ENCODE measurements around the gene LSM5.
A peak's percentile ranks its signal among the peaks of the same experiment; 100 is the strongest.
"Not testable (repeated sequence)": the region's sequence is repeated elsewhere in the genome, so short reads cannot be mapped to it uniquely, and the experiment has no call there.

The LSM5 gene

GRCh38 chr7:32502728-32503127 is 12.5 kb upstream of the LSM5 start:
- no peak for DNase-seq (ENCODE audit: low read depth)

DNA sequence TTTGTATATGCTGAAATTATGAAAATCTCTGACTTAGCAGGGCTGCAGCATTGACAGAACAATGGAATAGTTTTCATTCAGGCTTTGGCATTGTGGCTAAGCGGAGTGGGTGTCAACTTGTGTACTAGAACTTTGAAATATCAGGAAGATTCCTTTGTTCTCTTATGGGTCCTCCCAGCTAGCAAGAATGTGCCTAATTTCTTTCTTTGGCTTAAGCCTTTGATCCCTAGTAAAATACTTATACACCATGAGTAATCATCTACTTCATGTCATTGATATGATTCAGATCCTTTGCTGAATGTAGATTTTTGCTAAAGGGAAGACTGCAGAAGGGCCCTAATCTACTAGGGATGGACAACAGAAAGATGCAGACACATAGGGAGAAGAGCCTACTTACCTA is 11.3 kb upstream of the LSM5 start:
- DNase-seq (ENCODE audit: low read depth) = no peak

GRCh38 chr7:32500922-32501341 is 10.8 kb upstream of the LSM5 start:
- peak; percentile 33 for DNase-seq (ENCODE audit: low read depth)

DNA sequence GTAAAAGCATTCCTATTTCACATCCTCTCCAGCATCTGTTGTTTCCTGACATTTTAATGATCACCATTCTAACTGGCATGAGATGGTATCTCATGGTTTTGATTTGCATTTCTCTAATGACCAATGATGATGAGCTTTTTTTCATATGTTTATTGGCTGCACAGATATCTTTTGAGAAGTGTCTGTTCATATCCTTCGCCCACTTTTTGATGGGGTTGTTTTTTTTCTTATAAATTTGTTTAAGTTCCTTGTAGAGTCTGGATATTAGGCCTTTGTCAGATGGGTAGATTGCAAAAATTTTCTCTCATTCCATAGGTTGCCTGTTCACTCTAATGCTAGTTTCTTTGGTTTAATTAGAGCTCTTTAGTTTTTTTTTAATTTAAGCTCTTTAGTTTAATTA is 10.0 kb upstream of the LSM5 start:
- not testable (repeated sequence) for DNase-seq (ENCODE audit: low read depth)

- DNase-seq (ENCODE audit: low read depth) = not testable (repeated sequence)
Measured at GRCh38 chr7:32499755-32500154, 9.6 kb upstream of the LSM5 start.

GRCh38 chr7:32496052-32496813 is 6.1 kb upstream of the LSM5 start:
- no peak for DNase-seq (ENCODE audit: low read depth)

- DNase-seq (ENCODE audit: low read depth) = peak; percentile 88
Measured at GRCh38 chr7:32495298-32496051, 5.3 kb upstream of the LSM5 start, which contains the start of gene AVL9. AVL9 (plus strand) TSS chr7:32495489; CDS start chr7:32495710, 221 bp downstream.

DNA sequence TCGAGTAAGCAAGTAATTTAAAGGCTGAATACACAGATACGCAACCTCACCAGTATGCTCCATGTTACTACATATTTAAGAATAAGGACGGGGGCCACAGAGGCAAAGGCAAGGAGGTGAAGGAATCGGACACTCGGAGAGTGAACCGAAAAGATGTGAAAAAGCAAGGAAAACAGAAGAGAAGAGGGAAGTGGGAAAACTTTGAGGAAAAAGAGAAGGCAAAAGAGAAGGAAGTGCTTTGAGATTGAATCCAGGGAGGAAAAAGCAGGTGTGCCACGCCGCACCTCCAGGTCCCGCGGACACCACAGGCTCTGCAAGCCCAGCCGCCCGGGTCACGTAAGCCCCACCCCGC is 4.7 kb upstream of the LSM5 start:
- no peak for DNase-seq (ENCODE audit: low read depth)

DNA sequence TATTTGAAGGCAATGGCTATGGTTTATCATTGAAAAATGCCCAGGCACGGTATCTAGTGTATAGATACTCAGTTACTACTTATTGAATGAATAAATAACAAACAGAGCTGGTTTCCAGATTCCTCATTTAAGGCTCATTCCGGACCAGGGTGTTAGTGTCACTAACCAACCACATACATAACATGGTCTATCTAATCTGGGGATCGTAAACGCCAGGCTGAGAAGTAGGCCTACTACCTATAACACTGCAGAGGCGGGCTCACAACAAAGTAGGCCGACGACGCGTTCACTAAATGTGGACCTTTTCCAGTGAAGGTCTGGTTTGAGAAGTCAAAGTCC is 423 bp downstream of the LSM5 start:
- no peak for DNase-seq (ENCODE audit: low read depth)

- no peak for DNase-seq (ENCODE audit: low read depth)
Measured at GRCh38 chr7:32481921-32482320, 8.3 kb downstream of the LSM5 start.

- DNase-seq (ENCODE audit: low read depth) = no peak
Measured at GRCh38 chr7:32481176-32481575, 9.0 kb downstream of the LSM5 start.

GRCh38 chr7:32479574-32480200 is 10.5 kb downstream of the LSM5 start:
- no peak for DNase-seq (ENCODE audit: low read depth)

GRCh38 chr7:32477649-32477980 is 12.6 kb downstream of the LSM5 start:
- DNase-seq (ENCODE audit: low read depth) = no peak

DNA sequence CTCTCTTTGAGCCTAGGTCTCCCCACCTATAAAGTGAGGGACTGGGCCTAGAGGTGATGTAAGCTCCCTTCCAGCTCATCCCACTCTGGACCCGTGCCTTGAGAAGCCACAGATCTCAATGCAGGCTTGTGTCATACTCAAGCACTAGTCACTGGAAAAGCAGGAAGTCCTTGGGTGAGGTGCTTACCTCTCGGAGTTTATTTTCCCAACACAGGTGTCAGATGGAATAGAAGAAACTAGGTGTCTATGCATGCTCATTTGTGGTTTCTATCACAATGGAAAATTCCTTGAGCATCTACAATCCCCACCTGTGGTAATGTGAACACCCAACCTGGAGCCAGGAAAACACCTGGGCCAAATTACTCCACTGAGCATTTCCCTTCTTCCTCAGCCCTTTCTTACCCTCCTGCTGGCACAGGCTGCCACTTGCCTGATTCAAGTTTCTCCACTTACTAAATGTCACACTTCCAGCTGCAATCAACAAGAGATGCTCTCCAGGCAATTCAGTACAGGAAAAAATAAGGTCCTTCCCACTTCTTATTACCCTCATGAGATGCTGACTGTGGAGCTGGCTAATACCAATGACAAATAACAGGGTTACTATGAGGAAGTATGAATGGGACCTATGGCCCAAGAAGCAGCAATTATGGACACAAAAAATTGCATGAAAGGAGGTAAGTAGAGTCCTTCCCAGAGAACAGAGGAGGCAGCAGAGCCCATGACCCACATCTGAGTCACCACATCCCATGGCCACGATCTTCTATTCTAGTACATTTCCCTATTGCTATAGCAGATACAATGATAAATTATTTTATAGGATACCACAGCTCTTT is 13.1 kb downstream of the LSM5 start:
- DNase-seq (ENCODE audit: low read depth) = no peak

DNA sequence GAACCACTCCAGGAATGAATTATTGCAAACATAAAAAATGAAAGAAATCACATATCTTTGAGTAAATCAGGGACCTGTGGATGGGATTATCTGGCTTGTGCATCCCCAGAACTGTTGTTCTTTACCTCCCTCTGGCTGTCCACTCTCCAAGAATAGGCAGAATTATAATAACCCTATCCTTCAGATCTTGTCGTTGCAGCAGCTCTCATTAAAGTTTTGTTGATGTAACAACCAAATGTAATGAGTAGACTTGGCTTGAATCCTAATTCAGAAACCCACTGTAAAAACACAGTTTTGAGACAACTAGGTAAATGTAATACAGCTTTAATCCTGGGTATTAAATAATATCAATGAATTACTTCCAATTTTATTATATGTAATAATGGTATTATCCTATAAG is 16.2 kb downstream of the LSM5 start:
- no peak for DNase-seq (ENCODE audit: low read depth)

- DNase-seq (ENCODE audit: low read depth) = no peak
Measured at GRCh38 chr7:32472015-32472414, 18.2 kb downstream of the LSM5 start.

DNA sequence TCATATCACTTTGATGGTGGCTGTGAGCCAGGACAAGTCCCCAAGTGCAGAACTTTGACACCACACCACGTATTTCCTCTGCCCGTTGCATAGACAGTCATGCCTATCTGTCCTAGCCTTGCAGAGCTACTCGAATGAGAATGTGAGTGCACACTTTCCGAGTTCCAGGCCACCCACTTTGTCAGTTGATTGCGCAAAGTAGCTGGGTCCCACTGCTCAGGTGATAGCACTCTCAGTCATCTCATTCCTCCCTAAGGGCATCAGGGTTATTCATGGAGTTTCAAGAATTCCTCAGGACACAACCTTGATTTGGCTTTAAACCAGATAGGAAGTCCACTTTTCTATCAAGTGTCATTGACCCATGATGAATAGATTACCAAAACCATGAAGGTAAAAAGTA is 19.3 kb downstream of the LSM5 start:
- DNase-seq (ENCODE audit: low read depth) = no peak

- DNase-seq (ENCODE audit: low read depth) = not testable (repeated sequence)
Measured at GRCh38 chr7:32470004-32470403, 20.2 kb downstream of the LSM5 start.

GRCh38 chr7:32464641-32465416 is 25.4 kb downstream of the LSM5 start:
- not testable (repeated sequence) for DNase-seq (ENCODE audit: low read depth)

DNA sequence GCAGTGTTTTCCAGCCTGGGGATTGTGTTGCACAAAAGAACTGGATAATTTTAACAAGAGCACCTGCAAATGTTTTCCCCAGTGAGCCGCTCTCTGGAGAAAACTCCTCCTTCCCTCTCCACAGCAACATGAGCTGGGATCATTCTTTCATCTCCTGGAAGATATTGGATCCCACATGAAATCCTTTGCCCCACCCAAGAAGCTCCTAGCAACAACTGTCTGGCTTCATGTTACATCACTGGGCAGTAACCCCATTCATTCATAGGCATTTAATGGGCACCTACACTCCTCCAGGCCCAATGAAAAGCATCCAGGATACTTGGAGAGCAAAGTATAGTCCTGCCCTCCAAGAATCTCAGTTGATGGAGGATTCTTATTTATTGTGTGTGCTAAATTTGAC is 27.2 kb downstream of the LSM5 start:
- DNase-seq (ENCODE audit: low read depth) = no peak

DNA sequence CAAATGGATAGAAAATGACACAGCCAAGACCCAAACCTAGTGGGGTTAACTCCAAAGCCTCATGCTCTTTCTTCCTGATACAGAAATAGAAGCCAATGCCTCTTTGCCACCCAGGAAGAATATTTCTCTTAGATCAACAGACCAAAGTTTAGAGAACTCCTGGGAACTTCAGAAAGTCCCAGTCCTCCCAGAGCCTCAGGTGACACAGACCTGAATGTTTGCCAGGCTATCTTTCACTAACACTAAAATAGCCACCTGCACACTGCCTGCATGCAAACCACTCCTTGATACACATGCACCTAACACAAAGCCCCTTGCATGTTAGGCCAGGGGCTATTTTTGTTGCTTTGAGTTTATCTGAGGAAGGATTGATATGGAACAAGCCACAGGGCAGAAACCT is 27.7 kb downstream of the LSM5 start:
- DNase-seq (ENCODE audit: low read depth) = no peak

DNA sequence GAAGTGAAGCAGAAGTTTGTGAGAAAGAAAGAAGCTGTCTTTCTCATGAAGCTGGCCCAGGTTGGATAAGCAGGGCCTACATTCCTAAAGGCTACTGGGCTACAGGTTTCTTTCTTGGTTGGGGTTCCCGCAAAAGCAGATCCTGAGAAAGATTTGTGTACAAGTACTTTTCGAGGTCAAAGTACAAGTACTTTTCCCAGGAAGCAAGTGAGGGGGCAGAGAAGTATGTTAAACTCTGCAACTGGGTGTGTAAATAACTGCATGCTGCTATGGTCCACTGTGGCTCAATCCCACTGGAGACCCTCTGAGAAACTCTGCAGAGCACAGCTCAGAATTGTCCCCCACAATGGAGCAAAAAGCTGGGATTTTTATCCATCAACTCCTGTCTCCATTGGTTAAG is 28.7 kb downstream of the LSM5 start:
- no peak for DNase-seq (ENCODE audit: low read depth)

All from GM04504 (cell line).